Measurements from ENCODE around the gene KIAA0930. TPM values are rescaled to one million over a fixed set of nuclear protein-coding genes. Genes with fewer than 3 reads are reported as not detected.

The KIAA0930 gene
- polyA plus RNA-seq, 1 of the 3 experiments (the other 2 are of a cell fraction): 80.8 TPM

DNA sequence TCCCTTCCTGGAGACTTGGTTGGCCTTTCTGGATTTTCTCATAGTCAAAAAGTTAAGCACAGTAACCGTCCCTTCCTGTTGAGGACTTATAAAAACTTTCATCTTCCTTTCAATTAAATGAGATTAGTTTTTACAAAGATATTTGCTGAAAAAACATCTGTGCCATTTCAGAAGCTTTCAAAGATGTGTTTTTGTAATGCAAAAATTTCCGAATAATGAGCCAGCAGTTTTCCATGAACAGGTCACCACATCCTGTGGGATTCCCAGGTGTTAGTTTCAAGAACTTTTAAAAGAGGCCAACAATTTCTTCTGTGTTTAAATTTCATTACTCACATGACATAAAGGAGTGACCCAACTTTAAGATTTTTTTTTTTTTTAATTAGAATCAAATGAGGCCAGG, 58.9 kb downstream of the KIAA0930 start (continued):
- TF ChIP-seq, protein P1, sequence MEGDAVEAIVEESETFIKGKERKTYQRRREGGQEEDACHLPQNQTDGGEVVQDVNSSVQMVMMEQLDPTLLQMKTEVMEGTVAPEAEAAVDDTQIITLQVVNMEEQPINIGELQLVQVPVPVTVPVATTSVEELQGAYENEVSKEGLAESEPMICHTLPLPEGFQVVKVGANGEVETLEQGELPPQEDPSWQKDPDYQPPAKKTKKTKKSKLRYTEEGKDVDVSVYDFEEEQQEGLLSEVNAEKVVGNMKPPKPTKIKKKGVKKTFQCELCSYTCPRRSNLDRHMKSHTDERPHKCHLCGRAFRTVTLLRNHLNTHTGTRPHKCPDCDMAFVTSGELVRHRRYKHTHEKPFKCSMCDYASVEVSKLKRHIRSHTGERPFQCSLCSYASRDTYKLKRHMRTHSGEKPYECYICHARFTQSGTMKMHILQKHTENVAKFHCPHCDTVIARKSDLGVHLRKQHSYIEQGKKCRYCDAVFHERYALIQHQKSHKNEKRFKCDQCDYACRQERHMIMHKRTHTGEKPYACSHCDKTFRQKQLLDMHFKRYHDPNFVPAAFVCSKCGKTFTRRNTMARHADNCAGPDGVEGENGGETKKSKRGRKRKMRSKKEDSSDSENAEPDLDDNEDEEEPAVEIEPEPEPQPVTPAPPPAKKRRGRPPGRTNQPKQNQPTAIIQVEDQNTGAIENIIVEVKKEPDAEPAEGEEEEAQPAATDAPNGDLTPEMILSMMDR (IDR thresholded peaks at IDR 0.05): no peak
- TF ChIP-seq MEF2A (IDR thresholded peaks at IDR 0.05; ENCODE audit: borderline replicate concordance, low read depth) (no peak), CHD2 (IDR thresholded peaks at IDR 0.05; ENCODE audit: low read length, partially characterized antibody) (no peak)

DNA sequence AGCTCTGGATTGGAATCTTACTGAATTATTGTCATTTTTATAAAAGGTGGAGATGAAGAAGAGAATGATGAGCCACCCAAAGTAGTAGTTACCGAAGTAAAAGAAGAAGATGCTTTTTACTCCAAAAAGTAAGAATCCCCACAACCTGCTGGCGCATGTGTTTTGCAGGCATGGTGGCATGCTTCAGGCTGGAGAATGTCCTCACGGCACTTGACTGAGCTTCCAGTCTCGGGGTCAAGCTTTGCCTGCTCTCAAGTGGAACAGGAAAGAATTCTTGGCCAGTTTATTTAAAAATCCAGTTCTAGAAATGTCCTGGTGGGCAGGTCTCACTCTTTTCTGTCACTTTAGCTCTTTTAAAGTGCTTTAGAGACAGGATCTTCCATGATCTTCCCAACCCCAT, 59.5 kb downstream of the KIAA0930 start:
- Histone ChIP-seq H3K4me1 (ENCODE audit: control insufficient read depth in 1 of 2, insufficient read depth in 2 of 2, low read depth in 1 of 2, low read length in 1 of 2) (no peaks in the 10 kb centered on the region), H2AFZ (ENCODE audit: low read depth) (no peak overlapping the region), H3K36me3 (replicated peaks in 1 of 2; ENCODE audit: control insufficient read depth in 1 of 2, insufficient read depth in 2 of 2, low read length in 1 of 2) (peaks cover 60 to 63% of the 10 kb centered on the region in 2 experiments), H3K27me3 (ENCODE audit: insufficient read depth) (no peaks in the 10 kb centered on the region), H3K9ac (no peak overlapping the region), H3K4me2 (no peak overlapping the region), H3K9me3 (no peaks in the 10 kb centered on the region), H3F3A (replicated peaks; ENCODE audit: insufficient read depth) (no peaks in the 10 kb centered on the region), H4K20me1 (ENCODE audit: insufficient read depth) (peaks cover 29% of the 10 kb centered on the region; the same call in 1 of the 2 replicates), H3K79me2 (ENCODE audit: insufficient read depth) (peaks cover 69% of the 10 kb centered on the region), H3K4me3 (ENCODE audit: low read depth in 2 of 2, low read length in 1 of 2) (no peak overlapping the region), H3K9me2 (no peaks in the 10 kb centered on the region), H3K27ac (ENCODE audit: low read depth in 2 of 2, low read length in 1 of 2) (no peak overlapping the region)
- TF ChIP-seq MEF2A (IDR thresholded peaks at IDR 0.05; ENCODE audit: borderline replicate concordance, low read depth) (no peak), GATA2 (CRISPR knock-in tag; IDR thresholded peaks at IDR 0.05) (no peak), YY1 (IDR thresholded peaks at IDR 0.05; ENCODE audit: low read depth) (no peak), ELF1 (IDR thresholded peaks at IDR 0.05) (no peak), FOXM1 (IDR thresholded peaks at IDR 0.05; ENCODE audit: low read depth) (no peak), MXI1 (IDR thresholded peaks at IDR 0.05; ENCODE audit: low read depth, low read length) (no peak), NFIC (IDR thresholded peaks at IDR 0.05; ENCODE audit: borderline replicate concordance) (no peak), POLR2AphosphoS5 (IDR thresholded peaks at IDR 0.05; ENCODE audit: low read depth, low read length) (no peak), SIN3A (IDR thresholded peaks at IDR 0.05; ENCODE audit: borderline replicate concordance, low read depth, low read length) (no peak), RAD21 (IDR thresholded peaks at IDR 0.05; ENCODE audit: low read length) (no peak), FOXJ3 (CRISPR knock-in tag; IDR thresholded peaks at IDR 0.05) (no peak), JUND (IDR thresholded peaks at IDR 0.05) (no peak), RXRA (IDR thresholded peaks at IDR 0.05; ENCODE audit: borderline replicate concordance, low read depth) (no peak)
- TF ChIP-seq, protein P2, sequence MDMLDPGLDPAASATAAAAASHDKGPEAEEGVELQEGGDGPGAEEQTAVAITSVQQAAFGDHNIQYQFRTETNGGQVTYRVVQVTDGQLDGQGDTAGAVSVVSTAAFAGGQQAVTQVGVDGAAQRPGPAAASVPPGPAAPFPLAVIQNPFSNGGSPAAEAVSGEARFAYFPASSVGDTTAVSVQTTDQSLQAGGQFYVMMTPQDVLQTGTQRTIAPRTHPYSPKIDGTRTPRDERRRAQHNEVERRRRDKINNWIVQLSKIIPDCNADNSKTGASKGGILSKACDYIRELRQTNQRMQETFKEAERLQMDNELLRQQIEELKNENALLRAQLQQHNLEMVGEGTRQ (IDR thresholded peaks at IDR 0.05; ENCODE audit: borderline replicate concordance, low read depth, low read length): no peak
- TF ChIP-seq, protein P3, sequence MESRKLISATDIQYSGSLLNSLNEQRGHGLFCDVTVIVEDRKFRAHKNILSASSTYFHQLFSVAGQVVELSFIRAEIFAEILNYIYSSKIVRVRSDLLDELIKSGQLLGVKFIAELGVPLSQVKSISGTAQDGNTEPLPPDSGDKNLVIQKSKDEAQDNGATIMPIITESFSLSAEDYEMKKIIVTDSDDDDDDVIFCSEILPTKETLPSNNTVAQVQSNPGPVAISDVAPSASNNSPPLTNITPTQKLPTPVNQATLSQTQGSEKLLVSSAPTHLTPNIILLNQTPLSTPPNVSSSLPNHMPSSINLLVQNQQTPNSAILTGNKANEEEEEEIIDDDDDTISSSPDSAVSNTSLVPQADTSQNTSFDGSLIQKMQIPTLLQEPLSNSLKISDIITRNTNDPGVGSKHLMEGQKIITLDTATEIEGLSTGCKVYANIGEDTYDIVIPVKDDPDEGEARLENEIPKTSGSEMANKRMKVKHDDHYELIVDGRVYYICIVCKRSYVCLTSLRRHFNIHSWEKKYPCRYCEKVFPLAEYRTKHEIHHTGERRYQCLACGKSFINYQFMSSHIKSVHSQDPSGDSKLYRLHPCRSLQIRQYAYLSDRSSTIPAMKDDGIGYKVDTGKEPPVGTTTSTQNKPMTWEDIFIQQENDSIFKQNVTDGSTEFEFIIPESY (IDR thresholded peaks at IDR 0.05; ENCODE audit: borderline replicate concordance, low read depth): no peak
- 94% methylated on average over 4 of the region's 4 CpGs for WGBS (ENCODE audit: low lambda C conversion rate)
- CTCF ChIA-PET: interaction anchor here (1.7 kb wide), 1 partner anchor 27 kb away, joined by 5 read pairs; no protein-coding TSS in a partner anchor
- POLR2A ChIA-PET: interaction anchor here (0.7 kb wide), 1 partner anchor 48 kb away, joined by 4 read pairs; no protein-coding TSS in a partner anchor
- DNase-seq: no peak
